NCI-H82 treated with DMSO at 0.1 percent for 48 hours (cell line): ENCODE measurements around the gene NHS.
"Not testable (repeated sequence)": the region's sequence is repeated elsewhere in the genome, so short reads cannot be mapped to it uniquely, and the experiment has no call there.

ENCODE experiments used
- DNase-seq: peaks from one replicate; lab custom pipeline; 2025; ENCODE audit not compliant: unreplicated experiment; lab: John Stamatoyannopoulos, UW

The NHS gene

DNA sequence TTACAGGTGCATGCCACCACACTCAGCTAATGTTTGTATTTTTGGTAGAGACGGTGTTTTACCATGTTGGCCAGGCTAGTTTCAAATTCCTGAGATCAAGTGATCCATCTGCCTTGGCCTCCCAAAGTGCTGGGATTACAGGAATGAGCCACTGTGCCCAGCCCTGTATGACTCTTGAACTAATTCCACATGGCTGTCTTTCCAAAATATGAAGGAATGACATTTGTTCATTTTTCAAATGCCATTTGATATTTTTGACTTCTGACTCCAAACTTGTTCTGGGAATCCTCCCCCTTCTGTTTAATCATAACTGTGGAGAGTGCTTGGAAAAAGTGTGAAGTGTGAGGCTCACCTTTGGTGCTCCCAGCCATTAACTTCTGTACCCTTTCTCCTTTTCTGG is 119.2 kb downstream of the NHS start:
- no peak for DNase-seq

- no peak for DNase-seq
Observed at GRCh38 chrX:17495052-17495451, 120.1 kb downstream of the NHS start.

DNA sequence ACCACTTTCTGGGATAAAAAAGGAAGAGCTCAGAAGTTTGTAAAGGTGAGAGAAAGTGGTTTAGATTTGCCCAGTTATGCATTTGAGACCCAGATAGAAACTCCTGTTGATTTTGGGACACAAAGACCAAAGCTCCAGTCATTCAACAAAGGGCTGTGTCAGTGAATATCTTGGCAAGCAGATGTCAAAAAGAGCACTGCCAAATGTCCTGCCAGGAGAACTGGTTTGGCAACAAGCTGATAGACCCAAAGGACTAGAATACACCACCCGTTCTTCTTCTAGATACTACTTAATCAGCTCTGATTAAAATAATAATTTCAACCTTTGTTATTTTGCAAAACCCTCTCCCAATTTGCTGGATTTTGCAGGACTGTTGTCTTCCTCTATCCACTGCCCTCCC is 121.4 kb downstream of the NHS start:
- DNase-seq = no peak

DNA sequence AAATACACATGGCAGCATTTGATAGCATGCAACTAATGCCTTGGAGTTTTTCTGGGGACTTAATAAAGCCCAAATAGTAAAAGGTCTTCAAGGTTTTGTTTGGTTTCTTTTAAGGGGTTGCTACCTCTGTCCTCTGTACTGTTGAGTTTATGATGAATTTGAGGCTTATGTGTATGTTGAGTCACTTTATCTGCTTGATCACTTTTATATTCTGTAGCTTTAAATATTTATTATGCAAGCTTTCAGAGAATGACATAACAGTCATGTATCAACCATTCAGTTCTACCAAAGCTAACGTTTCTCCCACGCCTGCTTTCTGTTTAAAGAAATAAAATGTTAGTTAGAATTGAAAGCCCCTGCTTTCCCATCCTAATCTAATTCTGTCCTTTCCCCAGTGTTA is 122.2 kb downstream of the NHS start:
- DNase-seq = no peak

DNA sequence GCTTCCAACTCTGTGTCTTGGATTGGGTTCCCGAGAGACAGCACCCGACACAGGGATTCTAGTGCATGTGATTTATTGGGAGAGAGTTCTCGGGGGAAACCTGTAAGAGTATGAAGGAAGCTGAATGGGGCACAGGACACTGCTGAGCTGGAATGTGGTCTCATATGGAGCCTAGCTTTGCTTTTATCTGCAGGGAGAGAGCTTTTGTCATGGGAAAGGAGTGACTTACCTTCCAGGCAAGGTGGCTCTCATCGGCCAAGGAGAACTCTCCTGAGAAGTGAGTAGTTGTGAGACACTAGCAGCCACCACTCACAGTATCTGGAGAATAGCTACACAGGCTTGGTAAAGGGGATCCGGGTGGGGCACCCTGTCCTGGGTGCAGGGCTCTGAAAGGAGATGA is 124.5 kb downstream of the NHS start:
- DNase-seq = no peak

- DNase-seq = no peak
Observed at GRCh38 chrX:17500145-17500579, 125.2 kb downstream of the NHS start.

GRCh38 chrX:17501746-17502145 is 126.7 kb downstream of the NHS start:
- no peak for DNase-seq

- DNase-seq = not testable (repeated sequence)
Observed at GRCh38 chrX:17506352-17506751, 131.4 kb downstream of the NHS start.

- no peak for DNase-seq
Observed at GRCh38 chrX:17511556-17511955, 136.6 kb downstream of the NHS start.

GRCh38 chrX:17519358-17519757 is 144.4 kb downstream of the NHS start:
- no peak for DNase-seq

GRCh38 chrX:17520016-17520615 is 145.1 kb downstream of the NHS start:
- no peak for DNase-seq

DNA sequence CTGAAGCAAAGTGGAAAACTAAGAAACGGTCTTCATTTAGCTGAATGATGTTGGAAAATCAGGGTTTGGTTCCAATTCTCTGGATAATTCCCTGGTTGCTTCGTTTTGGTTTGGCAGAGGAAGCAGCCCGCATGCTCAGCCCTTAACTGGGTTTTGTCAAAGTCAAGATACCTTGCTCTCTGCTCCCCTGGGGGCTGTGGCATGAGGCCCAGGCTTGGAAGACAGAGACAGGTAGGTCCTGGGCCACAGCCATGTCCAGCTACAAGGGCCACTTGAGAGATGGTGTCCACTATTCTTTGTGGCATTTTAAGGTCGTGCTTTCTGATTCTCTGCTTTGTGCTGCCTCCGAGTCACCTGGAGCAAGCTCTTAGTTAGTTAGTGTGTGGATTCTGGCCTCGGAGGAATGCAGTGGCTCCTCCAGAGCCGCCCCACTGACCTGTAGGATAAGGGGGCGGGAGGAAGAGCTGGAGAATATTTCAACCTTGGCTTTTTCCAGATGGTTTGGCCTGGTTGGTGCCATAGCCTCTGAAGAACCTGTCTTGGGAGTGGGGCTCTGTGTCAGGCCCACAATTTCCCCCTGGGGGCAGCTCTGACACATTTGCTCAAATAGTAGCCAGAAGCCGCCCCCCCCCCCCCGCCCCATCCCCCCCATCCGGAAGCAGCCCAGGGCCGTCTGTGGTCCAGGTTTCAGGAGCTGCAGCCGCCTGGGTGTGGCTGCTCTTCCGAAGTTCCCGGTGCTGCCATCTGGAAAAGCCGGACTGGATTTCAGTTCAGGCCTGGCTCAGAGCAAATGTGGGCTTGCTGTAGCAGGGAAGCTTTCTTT is 147.1 kb downstream of the NHS start:
- DNase-seq = peak; percentile 9

DNA sequence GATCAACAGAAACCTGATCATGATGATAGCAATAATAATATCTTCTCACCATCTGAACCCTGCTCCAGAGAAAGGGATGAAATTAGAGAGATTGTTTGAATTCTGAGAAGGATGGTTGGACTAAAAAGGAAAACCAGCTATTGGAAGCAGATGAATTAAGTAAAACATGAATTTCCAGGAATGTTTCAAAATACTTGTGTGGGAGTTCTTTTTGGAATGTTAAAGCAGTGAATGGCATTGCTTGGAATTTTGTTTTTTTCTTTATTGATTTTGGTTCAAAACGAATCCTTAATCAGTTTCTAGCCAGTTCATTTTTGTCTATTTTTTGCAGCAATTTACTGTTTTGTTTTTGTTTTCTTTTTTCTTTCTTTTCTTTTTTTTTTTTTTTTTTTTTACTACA is 150.3 kb downstream of the NHS start:
- DNase-seq = no peak

DNA sequence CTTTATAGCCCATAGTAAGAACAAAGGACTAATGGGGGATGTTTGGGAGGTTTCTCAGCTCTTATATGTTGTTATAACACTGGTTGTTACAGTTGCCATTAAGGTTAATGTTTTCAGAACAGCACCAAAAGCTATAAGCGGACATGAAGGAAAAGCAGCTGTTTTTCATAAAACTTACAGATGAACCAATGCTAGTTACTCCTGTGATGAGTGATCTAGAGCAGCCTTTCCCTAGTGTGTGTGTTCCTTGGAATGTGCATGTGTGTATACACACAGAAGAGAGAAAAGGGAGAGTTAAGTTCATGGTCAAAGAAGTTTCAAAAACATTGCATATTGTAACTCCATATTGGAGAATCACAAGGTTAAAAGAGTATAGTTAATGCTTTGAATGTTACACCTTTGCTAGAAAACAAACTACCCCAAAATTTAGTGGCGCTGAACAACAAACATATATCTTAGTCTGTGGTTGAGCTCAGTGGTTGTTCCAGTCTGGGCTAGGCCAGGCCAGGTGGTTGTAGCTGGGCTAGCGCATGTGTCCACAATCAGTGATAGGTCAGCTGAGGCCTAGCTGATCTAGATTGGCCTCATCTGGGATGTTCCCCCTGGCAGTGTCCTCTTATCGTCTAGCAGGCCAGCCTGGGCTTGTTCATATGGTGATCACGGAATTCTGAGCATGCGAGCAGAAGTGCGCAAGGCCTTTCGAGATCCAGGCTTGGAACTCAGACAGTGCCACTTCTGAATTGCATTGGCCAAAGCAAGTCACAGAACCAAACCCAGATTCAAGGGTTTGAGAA is 151.0 kb downstream of the NHS start:
- no peak for DNase-seq

DNA sequence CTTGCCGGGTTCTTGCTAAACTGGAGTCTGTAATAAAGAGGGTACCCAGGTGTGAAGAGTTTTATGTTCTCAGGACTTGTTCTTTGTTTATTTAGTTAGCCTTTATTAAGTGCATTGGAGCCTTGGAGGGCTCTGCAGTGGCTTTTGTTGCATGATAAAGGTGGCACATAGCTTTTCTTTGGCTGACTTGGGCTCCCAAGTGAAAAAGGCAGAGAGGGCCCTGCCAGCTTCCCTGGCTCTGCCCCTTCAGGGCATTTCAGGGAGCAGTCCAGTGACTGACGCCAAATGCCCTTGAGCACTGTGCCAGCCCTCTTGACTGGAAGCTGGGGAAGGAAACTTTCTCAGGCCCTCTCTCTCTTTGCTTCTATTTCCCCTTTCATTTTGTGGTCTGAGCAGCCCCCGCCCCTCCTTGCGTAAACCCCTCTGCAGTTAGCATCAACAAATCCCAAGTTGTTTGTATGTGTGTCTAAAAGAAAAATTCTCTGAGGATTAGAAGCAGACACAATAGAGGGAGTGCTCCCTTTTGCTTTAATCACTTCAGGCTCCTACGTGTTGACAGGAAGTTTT is 152.2 kb downstream of the NHS start:
- DNase-seq = no peak

DNA sequence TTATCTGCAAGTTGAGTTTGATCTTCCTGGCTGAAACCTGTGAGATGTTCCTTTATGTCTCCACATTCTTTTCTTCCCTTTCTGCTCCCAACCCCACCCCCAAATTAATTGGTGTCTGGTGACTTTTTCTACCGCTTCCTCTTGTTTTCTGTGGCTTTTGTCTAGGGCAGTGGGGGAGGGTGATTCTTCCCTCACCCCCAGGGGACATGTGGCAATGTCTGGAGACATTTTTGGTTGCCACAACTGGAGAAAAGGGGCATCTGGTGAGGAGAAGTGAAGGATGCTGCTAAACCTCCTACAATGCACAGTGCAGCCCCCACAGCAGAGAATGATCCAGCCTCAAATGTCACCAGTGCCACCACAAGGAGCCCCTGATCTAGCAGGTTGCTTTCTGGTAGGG is 152.9 kb downstream of the NHS start:
- no peak for DNase-seq

DNA sequence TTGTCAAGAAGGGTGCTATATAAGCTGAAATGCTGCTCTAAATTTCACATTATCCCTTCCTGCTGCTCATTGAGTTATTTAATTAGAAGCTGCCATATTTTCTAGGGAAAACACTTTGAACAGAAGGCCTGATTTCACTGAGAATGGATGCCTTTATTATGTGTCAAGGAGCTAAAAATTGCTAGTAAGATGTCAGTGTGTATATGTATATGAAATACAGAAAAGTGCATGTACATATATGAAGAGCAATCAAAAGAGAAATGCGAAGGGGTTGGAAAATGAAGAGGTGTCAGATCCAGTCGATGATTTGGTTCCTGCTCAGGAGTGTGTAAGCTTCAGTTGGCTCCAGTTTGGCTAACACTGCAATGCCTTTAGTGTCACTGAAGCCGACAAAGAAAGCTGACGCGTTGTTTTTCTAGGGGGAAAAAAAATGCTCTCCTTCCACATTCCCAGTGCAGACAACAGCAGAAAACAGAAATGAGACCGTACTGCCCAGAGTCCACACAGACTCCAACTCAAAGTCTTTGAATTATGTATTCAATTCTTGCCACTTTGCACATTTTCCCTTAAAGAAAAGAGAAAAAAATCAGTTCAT is 154.2 kb downstream of the NHS start:
- DNase-seq = no peak

DNA sequence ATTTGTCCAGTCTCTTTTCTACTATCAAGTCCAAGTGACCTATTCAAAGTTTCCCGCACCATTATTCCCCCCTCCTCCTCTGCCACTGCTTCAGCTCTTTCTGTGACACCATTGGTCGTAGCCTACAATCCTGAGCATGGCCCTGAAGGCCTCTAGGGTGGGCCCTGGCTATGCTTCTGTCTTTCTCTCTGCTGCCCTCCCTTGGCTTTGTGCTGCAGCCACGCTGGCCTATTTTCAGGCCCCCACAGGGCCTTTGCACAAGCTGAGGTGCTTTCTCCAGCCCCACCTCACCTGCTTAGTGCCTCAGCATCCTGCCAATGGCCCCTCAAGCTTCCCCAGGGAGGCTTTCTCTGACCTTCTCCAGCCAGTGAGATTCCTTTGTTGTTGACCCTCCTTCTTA is 156.5 kb downstream of the NHS start:
- no peak for DNase-seq

DNA sequence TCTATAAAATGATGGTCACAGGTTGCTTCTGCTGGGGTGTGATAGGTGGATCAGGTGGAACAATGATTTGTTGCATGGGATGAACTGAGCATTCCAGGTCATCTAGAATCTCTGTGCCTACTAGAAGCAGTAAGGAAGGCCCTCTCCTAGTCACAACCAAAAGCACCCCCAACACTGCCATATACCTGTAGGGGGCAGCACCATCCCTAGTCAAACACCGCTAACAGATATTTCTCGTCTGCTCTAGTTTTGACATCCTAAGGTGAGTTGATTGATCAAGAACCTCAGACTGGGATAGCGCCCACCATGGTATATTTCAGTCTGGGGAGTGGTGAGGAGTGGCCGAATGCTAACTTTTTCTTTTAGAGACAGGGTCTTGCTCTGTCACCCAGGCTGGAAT is 160.2 kb downstream of the NHS start:
- no peak for DNase-seq

DNA sequence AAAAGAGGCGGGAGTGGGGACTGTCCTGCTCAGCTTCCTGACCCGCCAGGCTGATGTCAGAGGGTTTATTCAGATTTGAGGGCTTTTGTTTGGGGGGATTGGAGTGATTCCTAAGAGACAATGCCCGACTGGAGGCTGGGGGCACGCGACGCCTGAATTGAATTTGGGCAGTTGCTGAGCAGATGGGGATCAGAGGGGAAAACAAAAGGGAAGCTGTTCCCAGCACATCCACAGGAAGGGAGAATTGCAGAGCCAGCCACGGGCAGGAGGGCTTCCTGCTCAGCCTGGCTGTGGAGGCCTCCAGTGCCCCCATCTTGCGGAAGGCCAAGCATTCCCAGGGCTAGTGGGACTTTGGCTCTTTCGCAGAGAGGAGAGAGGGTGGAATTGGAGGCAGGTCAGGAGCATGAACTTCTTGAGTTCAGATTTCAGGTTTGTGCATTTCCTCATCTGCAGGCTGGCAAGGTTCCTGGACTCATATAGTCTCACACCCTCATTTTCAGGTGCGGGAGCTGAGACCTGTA is 162.8 kb downstream of the NHS start:
- no peak for DNase-seq

DNA sequence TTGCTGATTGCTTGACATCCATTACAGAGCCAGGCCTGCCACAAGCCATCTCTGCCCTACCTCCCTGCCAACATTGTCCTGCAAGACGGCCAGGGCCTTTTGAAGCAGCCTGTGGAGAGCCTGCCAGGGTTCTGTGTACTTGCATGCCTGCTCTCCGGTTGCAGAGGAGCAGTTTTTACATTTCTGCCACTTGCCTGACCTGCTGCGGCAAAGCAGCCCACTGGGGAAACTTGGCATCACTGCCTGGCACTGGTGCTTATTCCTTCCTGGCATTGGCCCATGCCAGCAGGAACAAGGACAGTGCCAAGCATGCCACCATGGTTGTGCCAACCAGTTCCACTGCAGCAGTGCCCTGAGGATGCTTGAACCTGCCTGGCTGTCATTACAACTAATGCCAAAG is 167.1 kb downstream of the NHS start:
- no peak for DNase-seq
